ENCODE measurements around the gene PLXNA4.
"Not testable (repeated sequence)": the region's sequence is repeated elsewhere in the genome, so short reads cannot be mapped to it uniquely, and the experiment has no call there.

- TF ChIP-seq CTCF, POLR2A (IDR thresholded peaks at IDR 0.05): not testable (repeated sequence)
Observed at GRCh38 chr7:132390049-132390448, 186.2 kb downstream of the PLXNA4 start.
